ENCODE data around the gene RAB24.

DNA sequence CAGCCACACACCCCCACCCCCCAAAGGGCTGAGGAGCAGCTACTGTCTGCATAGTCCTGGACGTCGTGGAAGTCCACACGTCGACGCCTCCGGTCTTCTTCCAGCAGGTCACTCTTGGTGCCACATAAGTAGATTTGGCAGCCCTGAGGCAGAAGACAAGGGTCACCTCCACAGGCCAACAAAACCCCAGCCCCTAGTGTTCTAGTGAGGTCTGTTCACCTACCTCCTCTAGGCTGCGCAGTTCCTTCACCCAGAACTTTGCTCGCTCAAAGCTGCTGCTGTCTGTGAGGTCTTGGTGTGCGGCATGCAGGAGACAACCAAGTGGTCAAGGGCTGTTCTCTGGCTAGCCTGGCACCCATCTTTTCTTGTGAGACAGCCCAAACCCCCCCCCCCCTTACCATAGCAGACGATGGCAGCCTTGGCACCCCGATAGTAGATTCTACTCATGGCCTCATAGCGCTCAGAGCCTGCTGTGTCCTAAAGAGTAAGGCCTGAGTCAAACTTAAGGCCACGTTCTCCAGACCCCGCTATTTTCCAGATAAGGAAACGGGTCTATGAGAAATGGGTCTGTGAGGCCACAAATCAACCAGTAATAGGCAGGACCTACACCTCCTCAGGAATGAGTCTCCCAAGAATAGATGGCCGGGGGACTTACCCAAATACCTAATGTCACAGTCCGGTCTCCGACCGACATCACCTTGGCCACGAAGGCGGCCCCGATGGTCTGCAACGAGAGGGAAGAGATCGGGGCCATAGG lies 987 bp downstream of the RAB24 start:
- TF ChIP-seq CTCF (IDR thresholded peaks at IDR 0.05; ENCODE audit: insufficient read depth, low read depth, low read length) (no peak), EZH2 (IDR thresholded peaks at IDR 0.05; ENCODE audit: insufficient read depth, low read length) (no peak)

Measured in astrocyte (in vitro differentiated cells and primary cell).